KBM-7 (cell line): ENCODE results near the gene C12orf75.
"Not testable (repeated sequence)": the region's sequence is repeated elsewhere in the genome, so short reads cannot be mapped to it uniquely, and the experiment has no call there.

Experiments used
- DNase-seq: peaks from one replicate; pipeline ENCODE4 v3.0.0-alpha.2; 2015
- in situ Hi-C: fragments of 300-500 bp; cut with MboI; formaldehyde crosslinking; loops from 2 replicates; pipeline ENCODE4 v1.14.3; 2020; ENCODE audit warnings: low sequenced_read_pairs, low pct_unique_long_range_greater_than_20kb, mixed read lengths

C12orf75 gene

DNA sequence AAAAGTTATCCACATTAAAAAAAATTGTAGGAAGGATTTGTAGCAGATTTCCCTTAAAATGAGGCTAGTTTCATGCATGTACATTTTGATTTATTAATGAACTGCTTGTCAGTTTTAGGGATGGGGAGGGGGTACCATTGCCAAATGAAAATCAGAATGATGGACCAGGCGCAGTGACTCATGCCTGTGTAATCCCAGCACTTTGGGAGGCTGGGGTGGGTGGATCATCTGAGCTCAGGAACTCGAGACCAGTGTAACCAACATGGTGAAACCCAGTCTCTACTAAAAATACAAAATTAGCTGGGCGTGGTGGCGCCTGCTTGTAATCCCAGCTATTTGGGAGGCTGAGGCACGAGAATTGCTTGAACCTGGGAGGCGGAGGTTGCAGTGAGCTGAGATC lies 1.8 kb downstream of the C12orf75 start:
- in situ Hi-C loops, DNase-seq: not testable (repeated sequence)

GRCh38 chr12:105332925-105333324 lies 2.4 kb downstream of the C12orf75 start:
- in situ Hi-C loops: no loop called here
- DNase-seq: no peak

- in situ Hi-C loops: no loop called here
- no peak for DNase-seq
Observed at GRCh38 chr12:105334001-105334400, 3.5 kb downstream of the C12orf75 start.

- DNase-seq: no peak
- in situ Hi-C loops: no loop called here
Observed at GRCh38 chr12:105334582-105334981, 4.1 kb downstream of the C12orf75 start.

- in situ Hi-C loops: no loop called here
- no peak for DNase-seq
Observed at GRCh38 chr12:105335856-105336255, 5.4 kb downstream of the C12orf75 start.

DNA sequence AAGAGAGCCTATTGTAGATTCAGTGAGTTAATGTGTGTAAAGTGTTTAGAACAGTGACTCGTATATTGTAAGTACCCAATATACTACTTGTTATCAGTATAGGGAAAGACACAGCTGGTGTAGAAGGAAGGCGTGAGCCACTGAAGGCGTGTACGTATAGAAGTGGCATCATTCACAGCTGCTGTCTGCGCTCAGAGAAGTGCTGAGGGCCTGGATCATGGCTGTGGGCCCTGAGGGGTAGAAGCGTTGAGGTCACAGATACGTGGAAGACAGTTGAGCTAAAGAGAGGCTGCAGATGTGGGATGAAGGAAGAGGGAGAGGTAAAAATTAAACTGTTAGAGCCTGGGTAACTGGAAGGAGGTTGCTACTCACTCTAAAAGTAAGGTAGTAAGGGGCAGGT lies 5.9 kb downstream of the C12orf75 start:
- no peak for DNase-seq
- in situ Hi-C loops: no loop called here

DNA sequence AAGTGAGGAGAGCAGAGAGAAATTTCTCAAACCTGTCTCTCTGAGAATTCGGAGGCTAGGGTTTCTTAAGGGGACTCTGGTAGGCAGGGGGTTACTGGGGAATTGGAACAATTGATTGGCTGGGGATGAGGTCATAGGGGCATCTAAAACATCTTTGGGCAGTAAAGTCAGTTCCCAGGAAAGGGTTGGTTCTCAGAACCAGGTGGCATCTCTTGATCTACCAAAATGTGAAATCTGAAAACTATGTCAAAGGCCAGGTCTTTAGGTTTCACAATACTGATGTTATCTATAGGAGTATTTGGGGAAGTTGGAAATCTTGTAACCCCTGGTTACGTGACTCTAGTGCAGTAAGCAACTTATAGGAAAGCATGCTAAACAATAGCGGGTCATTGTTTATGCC lies 6.9 kb downstream of the C12orf75 start:
- DNase-seq: peak; percentile 71
- in situ Hi-C loops: no loop called here

GRCh38 chr12:105338966-105339365 lies 8.5 kb downstream of the C12orf75 start:
- in situ Hi-C loops: no loop called here
- no peak for DNase-seq

- in situ Hi-C loops: no loop called here
- DNase-seq: no peak
Observed at GRCh38 chr12:105341010-105341409, 10.5 kb downstream of the C12orf75 start.

DNA sequence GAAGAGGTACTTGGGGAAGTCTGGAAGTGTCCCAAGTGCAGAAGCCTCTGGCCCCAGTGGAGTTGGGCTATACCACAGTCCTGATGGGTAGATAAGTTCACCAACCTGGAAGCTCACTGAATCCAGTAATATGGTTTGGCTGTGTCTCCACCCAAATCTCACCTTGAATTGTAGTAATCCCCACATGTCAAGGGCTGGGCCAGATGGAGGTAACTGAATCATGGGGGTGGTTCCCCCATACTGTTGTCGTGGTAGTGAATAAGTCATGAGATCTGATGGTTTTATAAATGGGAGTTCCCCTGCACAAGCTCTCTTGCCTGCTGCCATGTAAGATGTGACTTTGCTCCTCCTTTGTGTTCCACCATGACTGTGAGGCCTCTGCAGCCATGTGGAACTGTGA lies 11.1 kb downstream of the C12orf75 start:
- DNase-seq, in situ Hi-C loops: not testable (repeated sequence)

DNA sequence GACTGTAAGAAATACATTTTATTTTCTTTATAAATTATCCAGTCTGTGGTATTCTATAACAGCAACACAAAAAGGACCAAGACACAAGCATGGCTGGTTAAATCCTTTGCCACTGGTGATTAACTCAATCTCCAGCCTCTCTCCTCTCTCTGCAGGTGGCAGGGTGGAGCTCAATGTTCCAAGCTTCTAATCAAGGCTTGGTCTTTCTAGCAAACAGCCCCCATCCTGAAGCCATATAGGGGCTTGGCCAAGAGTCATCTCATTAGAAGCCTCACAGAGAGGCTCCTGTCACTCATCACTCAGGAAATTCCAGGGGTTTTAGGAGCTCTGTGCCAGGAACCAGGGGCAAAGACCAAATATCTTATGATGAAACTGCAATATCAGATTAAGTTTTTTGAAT lies 12.0 kb downstream of the C12orf75 start:
- DNase-seq: no peak
- in situ Hi-C loops: no loop called here

DNA sequence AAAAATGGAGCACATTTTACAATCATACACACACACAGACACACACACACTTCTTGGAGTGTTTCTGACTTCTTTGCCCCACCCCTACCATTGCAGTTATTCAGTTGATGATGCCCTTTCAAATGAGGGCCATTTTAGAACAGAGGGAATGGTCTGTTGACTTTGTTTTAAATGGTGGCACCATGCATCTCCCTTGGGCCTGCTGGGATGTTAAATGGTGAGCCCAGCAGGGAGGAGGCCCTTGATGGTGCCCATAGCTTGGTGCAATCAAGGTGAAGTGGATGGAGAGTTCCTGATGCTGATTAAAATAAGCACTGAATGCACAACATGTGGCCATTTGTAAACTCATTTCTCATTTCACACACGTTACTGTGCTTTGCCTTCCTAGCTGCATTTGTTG lies 13.3 kb downstream of the C12orf75 start:
- DNase-seq: no peak
- in situ Hi-C loops: no loop called here

DNA sequence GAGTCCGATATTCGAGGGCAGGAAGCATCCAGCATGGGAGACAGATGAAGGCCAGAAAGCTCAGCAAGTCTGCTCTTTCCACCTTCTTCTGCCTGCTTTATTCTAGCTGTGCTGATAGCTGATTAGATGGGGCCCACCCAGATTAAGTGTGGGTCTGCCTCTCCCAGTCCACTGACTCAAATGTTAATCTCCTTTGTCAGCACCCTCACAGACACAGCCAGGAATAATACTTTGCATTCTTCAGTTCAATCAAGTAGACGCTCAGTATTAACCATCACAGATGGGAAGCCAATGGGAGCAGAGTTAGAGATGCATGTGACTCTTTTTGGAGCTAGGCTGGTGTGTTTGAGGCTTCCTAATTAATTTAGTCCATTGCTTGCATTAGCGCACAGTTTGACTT lies 17.0 kb downstream of the C12orf75 start:
- DNase-seq: no peak
- in situ Hi-C loops: no loop called here

- DNase-seq: no peak
- in situ Hi-C loops: no loop called here
Observed at GRCh38 chr12:105348142-105348541, 17.7 kb downstream of the C12orf75 start.

GRCh38 chr12:105348561-105348960 lies 18.1 kb downstream of the C12orf75 start:
- DNase-seq: no peak
- in situ Hi-C loops: no loop called here

DNA sequence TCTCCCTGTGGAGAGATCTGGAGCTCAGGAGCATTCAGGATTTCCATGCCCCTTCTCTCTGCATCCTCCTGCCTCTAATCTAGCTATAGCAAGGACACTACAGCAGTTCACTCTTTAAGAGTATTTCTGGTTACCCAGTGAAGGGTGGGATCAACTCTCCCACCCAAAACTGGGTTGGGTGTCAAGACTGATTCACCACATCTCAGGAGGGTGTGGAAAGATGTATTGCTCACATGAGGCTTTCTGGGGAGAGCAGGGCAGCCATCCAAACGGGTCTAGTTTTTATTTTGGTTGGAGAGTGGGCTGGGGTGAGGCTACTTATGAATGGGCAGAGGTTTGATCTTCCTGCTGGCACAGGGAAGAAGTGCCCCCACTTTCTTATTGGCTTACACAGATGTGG lies 18.6 kb downstream of the C12orf75 start:
- in situ Hi-C loops: no loop called here
- DNase-seq: no peak

GRCh38 chr12:105351523-105351922 lies 21.0 kb downstream of the C12orf75 start:
- in situ Hi-C loops: no loop called here
- no peak for DNase-seq

DNA sequence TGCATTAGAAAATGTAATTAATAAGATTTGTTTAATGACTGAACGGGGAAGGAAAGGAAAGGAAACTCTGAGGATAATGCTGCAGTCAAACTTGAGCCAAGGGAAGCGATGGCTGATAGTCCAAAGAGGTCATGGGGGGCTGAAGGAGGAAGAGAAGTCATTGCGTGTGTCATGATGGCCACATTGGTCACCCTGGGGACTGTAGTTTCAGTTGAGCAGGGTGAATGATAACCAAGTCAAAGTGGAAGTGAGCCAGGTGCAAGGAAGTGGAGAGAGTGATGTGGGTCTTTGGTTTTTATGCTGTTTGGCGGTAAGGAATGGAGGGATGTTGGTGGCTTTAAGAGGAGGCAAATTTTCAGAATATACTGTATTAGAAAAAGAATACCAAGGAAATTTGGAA lies 21.6 kb downstream of the C12orf75 start:
- in situ Hi-C loops: no loop called here
- no peak for DNase-seq

DNA sequence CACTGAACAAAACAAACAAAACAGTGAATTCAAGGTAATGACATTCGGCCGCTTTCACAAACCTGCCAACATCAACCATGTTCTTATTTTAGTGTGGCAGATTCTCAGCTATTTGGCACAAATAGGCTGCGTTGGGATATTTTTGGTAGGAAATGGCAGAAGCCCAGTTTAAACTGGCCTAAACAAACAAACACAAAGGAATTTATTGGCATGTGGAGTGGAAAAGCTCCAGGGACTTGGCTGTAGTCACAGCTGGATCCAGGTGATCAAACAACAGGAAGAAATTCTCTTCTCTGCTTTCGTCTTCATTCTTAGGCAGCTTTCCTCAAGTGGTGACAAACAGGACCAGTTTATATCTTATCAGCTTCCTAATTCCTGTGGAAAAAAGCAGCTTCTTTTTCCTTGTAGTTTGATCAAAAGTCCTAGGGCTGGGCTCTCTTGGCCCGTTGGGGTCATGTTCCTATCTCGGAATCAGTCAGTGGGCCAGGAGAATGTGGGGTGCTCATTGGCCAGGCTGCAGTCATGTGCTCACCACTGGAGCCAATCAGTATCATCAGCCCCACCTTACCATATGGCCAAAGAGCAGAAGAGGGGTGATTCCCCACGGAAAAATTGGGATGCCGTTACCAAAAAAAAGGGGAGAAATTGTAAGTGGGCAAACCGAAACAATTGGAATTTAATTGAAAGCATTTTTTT lies 22.6 kb downstream of the C12orf75 start:
- in situ Hi-C loops: no loop called here
- DNase-seq: no peak

- in situ Hi-C loops: no loop called here
- no peak for DNase-seq
Observed at GRCh38 chr12:105355752-105356151, 25.3 kb downstream of the C12orf75 start.

GRCh38 chr12:105357162-105357691 lies 26.7 kb downstream of the C12orf75 start:
- in situ Hi-C loops: no loop called here
- no peak for DNase-seq
